HepG2 (cell line): ENCODE measurements around the gene IL15.

Source experiments
- CTCF ChIP-seq: sonication (generic); formaldehyde crosslinking; IDR thresholded peaks from 2 replicates; pipeline ENCODE4 v1.5.0; 2020; ENCODE audit warnings: mild to moderate bottlenecking, missing genetic modification reagents, moderate library complexity
- FOXK1 ChIP-seq: sonication (generic); formaldehyde crosslinking; IDR thresholded peaks from 2 replicates; pipeline ENCODE4 v1.4.0; 2020; ENCODE audit warnings: low read depth, missing genetic modification reagents, borderline replicate concordance
- JUND ChIP-seq: sonication (generic); formaldehyde crosslinking; IDR thresholded peaks from 2 replicates; pipeline ENCODE4 v1.8.0; 2022; ENCODE audit warnings: mild to moderate bottlenecking, missing genetic modification reagents
- MTA1 ChIP-seq: sonication (generic); formaldehyde crosslinking; IDR thresholded peaks from 2 replicates; pipeline ENCODE4 v1.4.0; 2020; ENCODE audit warnings: missing genetic modification reagents, mild to moderate bottlenecking, borderline replicate concordance
- NBN ChIP-seq: fragments of 450-650 bp; conservative IDR thresholded peaks from 2 replicates; pipeline ENCODE4 v1.6.1; 2017
- PHF21A ChIP-seq: sonication (generic); formaldehyde crosslinking; IDR thresholded peaks from 2 replicates; pipeline ENCODE4 v1.5.0; 2020; ENCODE audit warnings: mild to moderate bottlenecking, missing genetic modification reagents
- RXRA ChIP-seq: sonication (generic); formaldehyde crosslinking; IDR thresholded peaks from 2 replicates; pipeline ENCODE4 v1.5.1; 2020; ENCODE audit warnings: missing genetic modification reagents
- ZNF253 ChIP-seq: sonication (generic); formaldehyde crosslinking; IDR thresholded peaks from 2 replicates; pipeline ENCODE4 v1.8.0; 2022; ENCODE audit warnings: mild to moderate bottlenecking, missing genetic modification reagents, borderline replicate concordance
- TF ChIP-seq, protein P1 (sequence below), 2 experiments: sonication (generic) in 1 of 2; formaldehyde crosslinking in 1 of 2; IDR thresholded peaks; 2 replicates each; pipeline versions ENCODE4 v1.5.1 to v1.6.1; 2011 to 2020; ENCODE audit warnings: borderline replicate concordance in 1 of 2, low read depth in 1 of 2, low read length in 1 of 2, mild to moderate bottlenecking in 1 of 2, missing genetic modification reagents in 1 of 2, moderate library complexity in 1 of 2
- TF ChIP-seq, protein P2 (sequence below): sonication (generic); formaldehyde crosslinking; IDR thresholded peaks from 2 replicates; pipeline ENCODE4 v1.4.0; 2020; ENCODE audit warnings: missing genetic modification reagents
- TF ChIP-seq, protein P3 (sequence below): IDR thresholded peaks from 2 replicates; pipeline ENCODE4 v1.6.1; 2012; ENCODE audit warnings: low read depth, low read length, improper control_type of control experiment

DNA sequence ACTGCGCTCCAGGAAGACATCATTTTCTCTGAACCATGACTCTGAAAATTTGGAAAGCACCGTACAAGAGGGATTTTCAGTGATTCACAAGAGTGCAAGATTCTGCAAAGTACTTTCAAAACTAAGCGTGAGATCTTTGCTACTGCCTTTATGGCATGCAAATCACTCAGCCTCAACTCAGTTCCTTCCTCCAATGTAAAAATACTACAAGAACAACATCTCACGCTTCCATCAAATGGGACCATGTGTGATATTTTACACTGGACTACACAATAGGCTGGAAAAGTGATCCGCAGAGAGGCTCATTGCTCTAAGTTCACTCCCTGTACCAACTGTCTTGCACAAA is 674 bp upstream of the IL15 start:
- TF ChIP-seq FOXK1 (CRISPR knock-in tag) (no peak), JUND (CRISPR knock-in tag) (no peak), NBN (no peak), CTCF (CRISPR knock-in tag) (no peak), RXRA (CRISPR knock-in tag) (no peak), PHF21A (CRISPR knock-in tag) (no peak), ZNF253 (no peak), MTA1 (CRISPR knock-in tag) (no peak)
- TF ChIP-seq, protein P1, sequence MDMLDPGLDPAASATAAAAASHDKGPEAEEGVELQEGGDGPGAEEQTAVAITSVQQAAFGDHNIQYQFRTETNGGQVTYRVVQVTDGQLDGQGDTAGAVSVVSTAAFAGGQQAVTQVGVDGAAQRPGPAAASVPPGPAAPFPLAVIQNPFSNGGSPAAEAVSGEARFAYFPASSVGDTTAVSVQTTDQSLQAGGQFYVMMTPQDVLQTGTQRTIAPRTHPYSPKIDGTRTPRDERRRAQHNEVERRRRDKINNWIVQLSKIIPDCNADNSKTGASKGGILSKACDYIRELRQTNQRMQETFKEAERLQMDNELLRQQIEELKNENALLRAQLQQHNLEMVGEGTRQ (IDR thresholded peaks at IDR 0.05; ENCODE audit: low read depth, low read length): no peak
- TF ChIP-seq, protein P1 (CRISPR knock-in tag; IDR thresholded peaks at IDR 0.05; ENCODE audit: borderline replicate concordance): no peak
- TF ChIP-seq, protein P2, sequence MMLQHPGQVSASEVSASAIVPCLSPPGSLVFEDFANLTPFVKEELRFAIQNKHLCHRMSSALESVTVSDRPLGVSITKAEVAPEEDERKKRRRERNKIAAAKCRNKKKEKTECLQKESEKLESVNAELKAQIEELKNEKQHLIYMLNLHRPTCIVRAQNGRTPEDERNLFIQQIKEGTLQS (CRISPR knock-in tag): no peak
- TF ChIP-seq, protein P3, sequence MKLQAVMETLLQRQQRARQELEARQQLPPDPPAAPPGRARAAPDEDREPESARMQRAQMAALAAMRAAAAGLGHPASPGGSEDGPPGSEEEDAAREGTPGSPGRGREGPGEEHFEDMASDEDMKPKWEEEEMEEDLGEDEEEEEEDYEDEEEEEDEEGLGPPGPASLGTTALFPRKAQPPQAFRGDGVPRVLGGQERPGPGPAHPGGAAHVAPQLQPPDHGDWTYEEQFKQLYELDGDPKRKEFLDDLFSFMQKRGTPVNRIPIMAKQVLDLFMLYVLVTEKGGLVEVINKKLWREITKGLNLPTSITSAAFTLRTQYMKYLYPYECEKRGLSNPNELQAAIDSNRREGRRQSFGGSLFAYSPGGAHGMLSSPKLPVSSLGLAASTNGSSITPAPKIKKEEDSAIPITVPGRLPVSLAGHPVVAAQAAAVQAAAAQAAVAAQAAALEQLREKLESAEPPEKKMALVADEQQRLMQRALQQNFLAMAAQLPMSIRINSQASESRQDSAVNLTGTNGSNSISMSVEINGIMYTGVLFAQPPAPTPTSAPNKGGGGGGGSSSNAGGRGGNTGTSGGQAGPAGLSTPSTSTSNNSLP: no peak
